ENCODE results near the gene SLC25A15. TPM values are rescaled to one million over a fixed set of nuclear protein-coding genes. Genes with fewer than 3 reads are reported as not detected.
A peak's percentile ranks its signal among the peaks of the same experiment; 100 is the strongest.

The SLC25A15 gene
- total and polyA plus RNA-seq, 2 experiments from 2014 or later: 11.5 to 24.3 TPM

DNA sequence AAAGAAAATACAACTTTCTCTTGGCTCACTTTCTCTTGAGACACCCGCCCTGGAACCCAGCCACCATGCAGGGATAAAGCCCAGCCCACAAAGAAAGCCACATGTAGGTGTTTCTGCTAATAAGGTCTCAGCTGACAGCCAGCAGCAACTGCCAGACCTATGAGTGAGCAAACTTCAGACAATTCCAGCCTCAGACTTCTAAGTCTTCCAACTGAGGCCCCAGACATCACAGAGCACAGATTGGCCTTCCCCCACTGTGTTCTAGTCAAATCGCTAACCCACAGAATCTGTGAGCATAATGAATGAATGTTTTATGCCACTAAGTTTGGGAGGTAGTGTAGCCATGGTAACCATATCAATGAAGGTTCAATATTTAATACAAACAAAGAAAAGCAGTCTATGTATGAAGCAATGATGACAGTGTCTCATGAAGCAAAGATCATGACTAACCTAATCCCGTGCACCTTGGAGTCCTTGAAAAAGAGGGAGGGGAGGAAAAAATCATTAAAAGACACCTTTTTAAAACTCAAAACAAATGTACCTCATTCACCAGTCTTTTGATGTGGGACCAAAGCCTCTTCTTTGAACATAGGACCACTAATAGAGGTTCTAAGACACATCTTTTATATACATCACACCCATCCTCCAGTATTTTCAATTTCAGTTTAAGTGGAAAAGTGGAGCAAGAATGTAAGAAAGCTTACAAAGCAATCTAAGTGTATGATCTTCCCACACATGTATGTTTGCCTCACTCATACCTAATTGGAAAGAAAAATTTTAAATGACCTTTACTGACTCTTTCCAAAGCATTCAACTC lies 24.6 kb upstream of the SLC25A15 start:
- H3K36me3 ChIP-seq (replicated peaks; ENCODE audit: insufficient read depth, low read depth): no peaks in the 10 kb centered on the region
- no peak for DNase-seq (ENCODE audit: low spot score)
- H3K27me3 ChIP-seq: no peaks in the 10 kb centered on the region
- no peak overlapping the region for H3K4me3 ChIP-seq
- H3K79me2 ChIP-seq: peaks cover 16% of the 10 kb centered on the region
- H3K9me2 ChIP-seq (replicated peaks; ENCODE audit: insufficient read depth): no peaks in the 10 kb centered on the region
- no peak overlapping the region for H2AFZ ChIP-seq
- TF ChIP-seq EZH2 (IDR thresholded peaks at IDR 0.05; ENCODE audit: borderline replicate concordance) (no peak), EZH2phosphoT487 (IDR thresholded peaks at IDR 0.05; ENCODE audit: low read depth, severe bottlenecking, unreplicated experiment) (no peak)
- TF ChIP-seq, protein P1, sequence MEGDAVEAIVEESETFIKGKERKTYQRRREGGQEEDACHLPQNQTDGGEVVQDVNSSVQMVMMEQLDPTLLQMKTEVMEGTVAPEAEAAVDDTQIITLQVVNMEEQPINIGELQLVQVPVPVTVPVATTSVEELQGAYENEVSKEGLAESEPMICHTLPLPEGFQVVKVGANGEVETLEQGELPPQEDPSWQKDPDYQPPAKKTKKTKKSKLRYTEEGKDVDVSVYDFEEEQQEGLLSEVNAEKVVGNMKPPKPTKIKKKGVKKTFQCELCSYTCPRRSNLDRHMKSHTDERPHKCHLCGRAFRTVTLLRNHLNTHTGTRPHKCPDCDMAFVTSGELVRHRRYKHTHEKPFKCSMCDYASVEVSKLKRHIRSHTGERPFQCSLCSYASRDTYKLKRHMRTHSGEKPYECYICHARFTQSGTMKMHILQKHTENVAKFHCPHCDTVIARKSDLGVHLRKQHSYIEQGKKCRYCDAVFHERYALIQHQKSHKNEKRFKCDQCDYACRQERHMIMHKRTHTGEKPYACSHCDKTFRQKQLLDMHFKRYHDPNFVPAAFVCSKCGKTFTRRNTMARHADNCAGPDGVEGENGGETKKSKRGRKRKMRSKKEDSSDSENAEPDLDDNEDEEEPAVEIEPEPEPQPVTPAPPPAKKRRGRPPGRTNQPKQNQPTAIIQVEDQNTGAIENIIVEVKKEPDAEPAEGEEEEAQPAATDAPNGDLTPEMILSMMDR (IDR thresholded peaks at IDR 0.05; ENCODE audit: poor library complexity): no peak
- 91% methylated on average over 3 of the region's 3 CpGs for WGBS (ENCODE audit: low lambda C conversion rate, missing lambda C conversion rate)
- no peak overlapping the region for H3K27ac ChIP-seq
- H3K4me1 ChIP-seq (ENCODE audit: insufficient read depth): peaks cover 4% of the 10 kb centered on the region
- H3K4me2 ChIP-seq: no peak overlapping the region
- H4K20me1 ChIP-seq (ENCODE audit: insufficient read depth, poor library complexity, severe bottlenecking): no peaks in the 10 kb centered on the region
- H3K9me3 ChIP-seq (ENCODE audit: low read depth): no peaks in the 10 kb centered on the region

GRCh38 chr13:40765602-40766001 lies 23.8 kb upstream of the SLC25A15 start:
- Histone ChIP-seq H3K4me1 (ENCODE audit: insufficient read depth) (peaks cover 8% of the 10 kb centered on the region), H3K9me3 (ENCODE audit: low read depth) (no peaks in the 10 kb centered on the region), H3K27me3 (no peaks in the 10 kb centered on the region), H2AFZ (no peak overlapping the region), H3K36me3 (replicated peaks; ENCODE audit: insufficient read depth, low read depth) (no peaks in the 10 kb centered on the region), H3K4me2 (no peak overlapping the region), H3K4me3 (no peak overlapping the region), H3K79me2 (peaks cover 16% of the 10 kb centered on the region), H3K27ac (no peak overlapping the region), H3K9me2 (replicated peaks; ENCODE audit: insufficient read depth) (no peaks in the 10 kb centered on the region), H4K20me1 (ENCODE audit: insufficient read depth, poor library complexity, severe bottlenecking) (no peaks in the 10 kb centered on the region)
- no peak for DNase-seq (ENCODE audit: low spot score)
- WGBS (ENCODE audit: low lambda C conversion rate, missing lambda C conversion rate): 94% methylated on average over 1 of the region's 1 CpG
- TF ChIP-seq, protein P1 (IDR thresholded peaks at IDR 0.05; ENCODE audit: poor library complexity): no peak
- TF ChIP-seq EZH2 (IDR thresholded peaks at IDR 0.05; ENCODE audit: borderline replicate concordance) (no peak), EZH2phosphoT487 (IDR thresholded peaks at IDR 0.05; ENCODE audit: low read depth, severe bottlenecking, unreplicated experiment) (no peak)

GRCh38 chr13:40769970-40770369 lies 19.4 kb upstream of the SLC25A15 start:
- H3K4me1 ChIP-seq (ENCODE audit: insufficient read depth): peaks cover 8% of the 10 kb centered on the region
- TF ChIP-seq, protein P1 (IDR thresholded peaks at IDR 0.05; ENCODE audit: poor library complexity): no peak
- no peak for TF ChIP-seq EZH2 (IDR thresholded peaks at IDR 0.05; ENCODE audit: borderline replicate concordance)
- TF ChIP-seq EZH2phosphoT487 (IDR thresholded peaks at IDR 0.05; ENCODE audit: low read depth, severe bottlenecking, unreplicated experiment): no peak
- H4K20me1 ChIP-seq (ENCODE audit: insufficient read depth, poor library complexity, severe bottlenecking): no peaks in the 10 kb centered on the region
- H3K36me3 ChIP-seq (replicated peaks; ENCODE audit: insufficient read depth, low read depth): no peaks in the 10 kb centered on the region
- no peaks in the 10 kb centered on the region for H3K9me2 ChIP-seq (replicated peaks; ENCODE audit: insufficient read depth)
- H3K4me3 ChIP-seq: peak overlapping the region; percentile 84
- H3K79me2 ChIP-seq: peaks cover 16% of the 10 kb centered on the region
- no peak for DNase-seq (ENCODE audit: low spot score)
- peak overlapping the region; percentile 91 for H3K27ac ChIP-seq
- H2AFZ ChIP-seq: peak overlapping the region; percentile 89
- no peaks in the 10 kb centered on the region for H3K27me3 ChIP-seq
- H3K9me3 ChIP-seq (ENCODE audit: low read depth): no peaks in the 10 kb centered on the region
- 80% methylated on average over 6 of the region's 6 CpGs for WGBS (ENCODE audit: low lambda C conversion rate, missing lambda C conversion rate)
- peak overlapping the region; percentile 89 for H3K4me2 ChIP-seq

Data from hepatocyte (in vitro differentiated cells).